GM12892 (cell line): ENCODE results near the gene FBL.

Experiments
- DNase-seq: peaks from one replicate; pipeline ENCODE4 v3.0.0; 2011; ENCODE audit not compliant: insufficient read length
- FAIRE-seq: peaks from 2 replicates; lab custom pipeline; 2011; peaks lifted over from hg19 to GRCh38; lab: Jason Lieb, UNC
- POLR2A ChIP-seq: IDR thresholded peaks from 2 replicates; pipeline ENCODE4 v1.6.1; 2011; ENCODE audit warnings: low read depth, low read length, control low read depth
- POLR2AphosphoS5 ChIP-seq: IDR thresholded peaks from 2 replicates; pipeline ENCODE4 v1.6.1; 2011; ENCODE audit warnings: low read depth, low read length, control low read depth
- TAF1 ChIP-seq: IDR thresholded peaks from 2 replicates; pipeline ENCODE4 v1.6.1; 2011; ENCODE audit warnings: low read depth, mild to moderate bottlenecking, control low read depth, low read length, borderline replicate concordance

The FBL gene

GRCh38 chr19:39832341-39833083 is 13.7 kb downstream of the FBL start:
- FAIRE-seq (no peak), DNase-seq (no peak)
- TF ChIP-seq POLR2A (no peak), TAF1 (no peak), POLR2AphosphoS5 (no peak)

GRCh38 chr19:39831679-39832078 is 14.5 kb downstream of the FBL start:
- no peak for TF ChIP-seq POLR2AphosphoS5
- no peak for TF ChIP-seq TAF1
- TF ChIP-seq POLR2A, result no peak
- FAIRE-seq (no peak), DNase-seq (no peak)

- DNase-seq (no peak), FAIRE-seq (no peak)
- TF ChIP-seq POLR2A (no peak), TAF1 (no peak), POLR2AphosphoS5 (no peak)
These were observed 15.3 kb downstream of the FBL start for GRCh38 chr19:39830847-39831246.

GRCh38 chr19:39830406-39830805 is 15.8 kb downstream of the FBL start:
- FAIRE-seq, result no peak
- TF ChIP-seq TAF1 (no peak), POLR2AphosphoS5 (no peak), POLR2A (no peak)
- DNase-seq, result no peak

- no peak for TF ChIP-seq POLR2A
- no peak for TF ChIP-seq TAF1
- no peak for TF ChIP-seq POLR2AphosphoS5
- DNase-seq, result no peak
- no peak for FAIRE-seq
These were observed 16.4 kb downstream of the FBL start for GRCh38 chr19:39829702-39830275.

GRCh38 chr19:39828654-39829032 is 17.5 kb downstream of the FBL start:
- FAIRE-seq (no peak), DNase-seq (no peak)
- TF ChIP-seq POLR2AphosphoS5, result no peak
- no peak for TF ChIP-seq POLR2A
- no peak for TF ChIP-seq TAF1

GRCh38 chr19:39828015-39828653 is 18.0 kb downstream of the FBL start:
- DNase-seq, result no peak
- TF ChIP-seq POLR2AphosphoS5 (no peak), TAF1 (no peak), POLR2A (no peak)

GRCh38 chr19:39827216-39827615 is 19.0 kb downstream of the FBL start:
- TF ChIP-seq POLR2A (no peak), POLR2AphosphoS5 (no peak), TAF1 (no peak)
- no peak for DNase-seq
- no peak for FAIRE-seq

More at GRCh38 chr19:39828015-39828653, 18.0 kb downstream of the FBL start:
- no peak for FAIRE-seq

GRCh38 chr19:39826311-39826945 is 19.8 kb downstream of the FBL start:
- FAIRE-seq, result no peak
- DNase-seq, result no peak
- TF ChIP-seq POLR2AphosphoS5 (no peak), POLR2A (no peak), TAF1 (no peak)

GRCh38 chr19:39825531-39826076 is 20.6 kb downstream of the FBL start:
- FAIRE-seq, result no peak
- DNase-seq, result no peak
- TF ChIP-seq TAF1 (no peak), POLR2A (no peak), POLR2AphosphoS5 (no peak)

GRCh38 chr19:39825093-39825463 is 21.1 kb downstream of the FBL start:
- no peak for DNase-seq
- FAIRE-seq, result no peak
- no peak for TF ChIP-seq TAF1
- TF ChIP-seq POLR2AphosphoS5, result no peak
- TF ChIP-seq POLR2A, result no peak
